ENCODE measurements around the gene CYBA. TPM values are rescaled to one million over a fixed set of nuclear protein-coding genes. Genes with fewer than 3 reads are reported as not detected.
A peak's percentile ranks its signal among the peaks of the same experiment; 100 is the strongest.

The CYBA gene
- total RNA-seq, 2 experiments from 2014 or later, result 155 to 200 TPM

- intact Hi-C loops (cut with DNase I, micrococcal nuclease), result loop anchor here (1.0 to 10.0 kb wide), 6 partner anchors 16 to 150 kb away; partner anchors contain the start of genes CYBA (in 2 of the 2), MVD (in 1 of the 2), PIEZO1 (in 1 of the 2) and SNAI3 (in 1 of the 2)
Observed at GRCh38 chr16:88634141-88634993, 16.5 kb downstream of the CYBA start.

GRCh38 chr16:88633684-88634140, 17.1 kb downstream of the CYBA start:
- no peak overlapping the region for H3K27ac Mint-ChIP-seq
- DNase-seq, result peak; percentile 81
- H3K4me3 Mint-ChIP-seq, result peak overlapping the region; percentile 56
- ATAC-seq, result peak; percentile 53
- peaks cover 23% of the 10 kb centered on the region for H3K36me3 Mint-ChIP-seq (ENCODE audit: low read depth)
- H3K9me3 Mint-ChIP-seq (ENCODE audit: low read depth), result no peaks in the 10 kb centered on the region
- intact Hi-C loops (cut with DNase I, micrococcal nuclease), result loop anchor here (1.0 to 10.0 kb wide), 7 partner anchors 17 to 151 kb away; partner anchors contain the start of genes CYBA (in 2 of the 2), MVD (in 1 of the 2), PIEZO1 (in 1 of the 2) and SNAI3 (in 1 of the 2)
- H3K27me3 Mint-ChIP-seq, result peaks cover 16% of the 10 kb centered on the region
- peaks cover 38% of the 10 kb centered on the region for H3K4me1 Mint-ChIP-seq
- ChIA-PET CTCF (interaction anchor here (0.6 to 1.3 kb wide), 4 partner anchors 84 to 176 kb away, joined by 3 read pairs; no protein-coding TSS in a partner anchor), POLR2A (no interaction called here)

More at GRCh38 chr16:88634141-88634993, 16.5 kb downstream of the CYBA start:
- no peak overlapping the region for H3K27ac Mint-ChIP-seq
- no peaks in the 10 kb centered on the region for H3K9me3 Mint-ChIP-seq (ENCODE audit: low read depth)
- peak overlapping the region; percentile 56 for H3K4me3 Mint-ChIP-seq
- H3K27me3 Mint-ChIP-seq, result peaks cover 16% of the 10 kb centered on the region
- H3K4me1 Mint-ChIP-seq, result peaks cover 40% of the 10 kb centered on the region
- ChIA-PET CTCF (interaction anchor here (0.6 kb wide), 1 partner anchor 138 kb away, joined by 3 read pairs; no protein-coding TSS in a partner anchor), POLR2A (no interaction called here)
- H3K36me3 Mint-ChIP-seq (ENCODE audit: low read depth), result peaks cover 19% of the 10 kb centered on the region
- peak; percentile 30 for ATAC-seq
- DNase-seq, result peak; percentile 74

DNA sequence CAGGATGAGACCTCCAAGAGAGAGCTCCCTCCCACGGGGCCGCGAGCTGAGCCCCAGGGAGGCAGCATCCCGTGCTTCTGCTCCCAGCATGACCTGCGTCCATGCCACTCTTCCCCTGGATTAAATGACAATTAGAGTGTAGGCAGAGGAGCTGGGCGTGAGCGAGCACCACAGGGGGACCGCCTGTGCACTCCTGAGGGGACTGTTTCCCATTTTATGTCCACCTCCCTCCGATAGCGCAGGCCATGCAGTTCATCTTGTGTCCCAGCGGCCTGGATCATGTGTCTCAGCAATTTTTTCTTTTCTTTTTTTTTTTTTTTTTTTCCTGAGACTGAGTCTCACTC, 18.3 kb downstream of the CYBA start:
- H3K4me3 Mint-ChIP-seq, result no peak overlapping the region
- peaks cover 28% of the 10 kb centered on the region for H3K4me1 Mint-ChIP-seq
- ChIA-PET CTCF (interaction anchor here (1.1 to 1.3 kb wide), 2 partner anchors 36 to 82 kb away, joined by 3 read pairs; no protein-coding TSS in a partner anchor), POLR2A (interaction anchor here (0.6 kb wide), 1 partner anchor 1082 kb away, joined by 3 read pairs; no protein-coding TSS in a partner anchor)
- no peak for DNase-seq
- peaks cover 25% of the 10 kb centered on the region for H3K36me3 Mint-ChIP-seq (ENCODE audit: low read depth)
- ATAC-seq, result no peak
- no peak overlapping the region for H3K27ac Mint-ChIP-seq
- intact Hi-C loops (cut with DNase I, micrococcal nuclease), result loop anchor here (2.0 to 10.0 kb wide), 2 partner anchors 62 to 152 kb away; partner anchors contain the start of genes PIEZO1 (in 1 of the 2) and ZC3H18 (in 1 of the 2)
- H3K27me3 Mint-ChIP-seq, result peaks cover 9% of the 10 kb centered on the region
- H3K9me3 Mint-ChIP-seq (ENCODE audit: low read depth), result no peaks in the 10 kb centered on the region

GRCh38 chr16:88631920-88632586, 18.8 kb downstream of the CYBA start:
- Mint-ChIP-seq H3K9me3 (ENCODE audit: low read depth) (no peaks in the 10 kb centered on the region), H3K27me3 (peaks cover 5% of the 10 kb centered on the region), H3K36me3 (ENCODE audit: low read depth) (peaks cover 27% of the 10 kb centered on the region), H3K4me3 (no peak overlapping the region), H3K27ac (no peak overlapping the region), H3K4me1 (peaks cover 23% of the 10 kb centered on the region)
- ATAC-seq, result no peak
- intact Hi-C loops (cut with DNase I, micrococcal nuclease), result loop anchor here (2.0 to 10.0 kb wide), 2 partner anchors 61 to 153 kb away; partner anchors contain the start of genes PIEZO1 (in 1 of the 2) and ZC3H18 (in 1 of the 2)
- CTCF ChIA-PET, result interaction anchor here (1.1 kb wide), 1 partner anchor 35 kb away, joined by 3 read pairs; no protein-coding TSS in a partner anchor
- DNase-seq, result no peak
- POLR2A ChIA-PET, result interaction anchor here (0.6 kb wide), 1 partner anchor 1082 kb away, joined by 3 read pairs; no protein-coding TSS in a partner anchor

GRCh38 chr16:88631384-88631783, 19.5 kb downstream of the CYBA start:
- ChIA-PET CTCF (interaction anchor here (1.1 kb wide), 1 partner anchor 35 kb away, joined by 3 read pairs; no protein-coding TSS in a partner anchor), POLR2A (no interaction called here)
- H3K4me3 Mint-ChIP-seq, result no peak overlapping the region
- ATAC-seq (no peak), DNase-seq (no peak)
- intact Hi-C loops (cut with DNase I, micrococcal nuclease), result loop anchor here in 1 of 2 experiments (10.0 kb wide), 1 partner anchor 153 kb away; the partner anchor contains the start of gene PIEZO1
- peaks cover 32% of the 10 kb centered on the region for H3K36me3 Mint-ChIP-seq (ENCODE audit: low read depth)
- no peak overlapping the region for H3K27ac Mint-ChIP-seq
- peaks cover 5% of the 10 kb centered on the region for H3K27me3 Mint-ChIP-seq
- H3K9me3 Mint-ChIP-seq (ENCODE audit: low read depth), result no peaks in the 10 kb centered on the region
- H3K4me1 Mint-ChIP-seq, result peaks cover 21% of the 10 kb centered on the region

DNA sequence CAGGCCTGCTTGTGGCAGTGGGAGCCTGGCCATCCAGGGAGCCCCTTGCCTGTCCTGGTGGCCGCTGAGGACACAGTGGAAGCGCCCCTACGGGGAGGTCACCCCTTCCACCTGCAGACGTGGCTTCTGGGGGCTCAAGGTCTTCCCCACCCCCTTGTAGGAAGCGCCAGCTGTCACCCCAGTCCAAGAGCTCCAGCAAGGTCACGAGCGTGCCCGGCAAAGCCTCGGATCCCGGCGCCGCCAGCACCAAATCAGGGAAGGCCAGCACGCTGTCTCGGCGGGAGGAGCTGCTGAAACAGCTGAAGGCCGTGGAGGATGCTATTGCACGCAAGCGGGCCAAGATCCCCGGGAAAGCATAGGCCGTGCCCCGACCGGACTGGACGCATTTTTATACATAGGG, 19.9 kb downstream of the CYBA start:
- no peak overlapping the region for H3K27ac Mint-ChIP-seq
- no peak overlapping the region for H3K4me3 Mint-ChIP-seq
- no peak for DNase-seq
- intact Hi-C loops (cut with DNase I, micrococcal nuclease), result loop anchor here in 1 of 2 experiments (10.0 kb wide), 1 partner anchor 154 kb away; the partner anchor contains the start of gene PIEZO1
- peaks cover 4% of the 10 kb centered on the region for H3K27me3 Mint-ChIP-seq
- ChIA-PET CTCF (no interaction called here), POLR2A (no interaction called here)
- ATAC-seq, result no peak
- peaks cover 35% of the 10 kb centered on the region for H3K36me3 Mint-ChIP-seq (ENCODE audit: low read depth)
- H3K4me1 Mint-ChIP-seq, result peaks cover 18% of the 10 kb centered on the region
- no peaks in the 10 kb centered on the region for H3K9me3 Mint-ChIP-seq (ENCODE audit: low read depth)

DNA sequence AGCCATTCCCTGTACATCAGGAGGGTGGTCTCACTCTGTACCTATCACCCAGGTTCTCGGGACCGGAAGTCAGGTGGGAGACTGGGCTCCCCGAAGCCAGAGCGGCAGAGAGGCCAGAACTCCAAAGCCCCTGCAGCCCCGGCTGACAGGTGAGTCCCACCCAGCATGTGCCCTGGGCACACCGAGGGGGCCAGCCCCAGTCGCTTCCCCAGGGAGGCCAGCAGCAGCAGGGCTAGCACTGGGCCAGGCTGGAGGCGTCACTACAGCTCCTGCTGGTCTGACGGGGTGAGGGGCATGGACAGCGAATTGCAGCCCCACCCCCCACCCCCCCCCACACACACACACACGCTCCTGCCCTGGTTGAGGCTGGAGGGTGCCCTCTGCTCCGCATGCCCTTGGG, 20.4 kb downstream of the CYBA start:
- no peak overlapping the region for H3K27ac Mint-ChIP-seq
- intact Hi-C loops (cut with DNase I, micrococcal nuclease), result loop anchor here in 1 of 2 experiments (10.0 kb wide), 1 partner anchor 154 kb away; the partner anchor contains the start of gene PIEZO1
- peaks cover 37% of the 10 kb centered on the region for H3K36me3 Mint-ChIP-seq (ENCODE audit: low read depth)
- ATAC-seq (no peak), DNase-seq (no peak)
- H3K4me1 Mint-ChIP-seq, result peaks cover 19% of the 10 kb centered on the region
- no peaks in the 10 kb centered on the region for H3K9me3 Mint-ChIP-seq (ENCODE audit: low read depth)
- peaks cover 3% of the 10 kb centered on the region for H3K27me3 Mint-ChIP-seq
- H3K4me3 Mint-ChIP-seq, result no peak overlapping the region
- ChIA-PET POLR2A (no interaction called here), CTCF (no interaction called here)

DNA sequence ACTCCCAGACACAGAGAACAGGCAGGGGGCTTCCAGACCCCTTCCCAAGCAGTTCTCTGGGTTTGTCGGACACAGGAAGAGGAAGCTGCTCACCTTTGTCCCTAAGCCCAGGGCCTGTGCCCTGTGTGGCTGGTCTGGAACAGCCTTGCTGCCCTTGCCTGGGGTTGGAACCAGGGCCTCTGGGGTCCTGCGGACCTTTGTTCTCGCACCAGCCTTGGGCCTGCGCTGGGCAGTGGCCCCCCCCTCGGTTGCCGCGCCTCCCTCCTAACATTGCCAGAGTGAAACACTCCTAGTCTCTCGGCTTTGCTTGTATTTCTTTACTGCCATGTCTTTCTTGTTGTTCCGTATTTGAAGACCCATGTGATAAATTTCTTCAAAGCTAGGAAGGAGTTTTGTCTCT, 21.0 kb downstream of the CYBA start:
- Mint-ChIP-seq H3K27me3 (no peaks in the 10 kb centered on the region), H3K4me3 (no peak overlapping the region), H3K27ac (no peak overlapping the region), H3K4me1 (peaks cover 18% of the 10 kb centered on the region), H3K9me3 (ENCODE audit: low read depth) (no peaks in the 10 kb centered on the region), H3K36me3 (ENCODE audit: low read depth) (peaks cover 37% of the 10 kb centered on the region)
- no peak for DNase-seq
- ChIA-PET POLR2A (no interaction called here), CTCF (no interaction called here)
- ATAC-seq, result no peak
- intact Hi-C loops (cut with DNase I, micrococcal nuclease), result loop anchor here in 1 of 2 experiments (10.0 kb wide), 1 partner anchor 155 kb away; the partner anchor contains the start of gene PIEZO1

DNA sequence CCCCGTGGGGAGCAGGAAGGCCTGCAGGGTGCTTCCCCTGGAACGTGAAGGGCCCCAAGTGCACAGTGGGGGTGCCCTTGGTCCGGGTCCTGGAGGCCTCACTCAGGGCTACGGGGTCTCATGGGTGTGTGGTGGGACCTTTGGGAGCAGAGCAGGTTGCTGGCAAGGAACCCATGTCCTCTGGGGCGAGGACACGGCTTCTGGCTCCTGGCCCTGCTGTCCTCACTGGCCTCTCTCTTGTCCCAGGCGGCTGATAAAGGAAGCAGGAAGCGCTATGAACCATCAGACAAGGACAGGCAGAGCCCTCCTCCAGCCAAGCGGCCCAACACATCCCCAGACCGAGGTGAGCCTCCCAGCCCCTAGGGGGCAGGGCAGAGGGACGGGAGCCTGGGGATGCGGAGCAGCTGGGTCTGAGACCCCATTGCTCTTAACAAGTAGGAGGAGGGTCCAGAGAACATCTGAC, 22.3 kb downstream of the CYBA start:
- ChIA-PET POLR2A (no interaction called here), CTCF (no interaction called here)
- H3K4me3 Mint-ChIP-seq, result no peak overlapping the region
- no peak overlapping the region for H3K27ac Mint-ChIP-seq
- peaks cover 41% of the 10 kb centered on the region for H3K36me3 Mint-ChIP-seq (ENCODE audit: low read depth)
- DNase-seq (peak; percentile 45), ATAC-seq (no peak)
- intact Hi-C loops (cut with DNase I, micrococcal nuclease), result no loop called here
- H3K9me3 Mint-ChIP-seq (ENCODE audit: low read depth), result no peaks in the 10 kb centered on the region
- H3K27me3 Mint-ChIP-seq, result no peaks in the 10 kb centered on the region
- peaks cover 13% of the 10 kb centered on the region for H3K4me1 Mint-ChIP-seq

DNA sequence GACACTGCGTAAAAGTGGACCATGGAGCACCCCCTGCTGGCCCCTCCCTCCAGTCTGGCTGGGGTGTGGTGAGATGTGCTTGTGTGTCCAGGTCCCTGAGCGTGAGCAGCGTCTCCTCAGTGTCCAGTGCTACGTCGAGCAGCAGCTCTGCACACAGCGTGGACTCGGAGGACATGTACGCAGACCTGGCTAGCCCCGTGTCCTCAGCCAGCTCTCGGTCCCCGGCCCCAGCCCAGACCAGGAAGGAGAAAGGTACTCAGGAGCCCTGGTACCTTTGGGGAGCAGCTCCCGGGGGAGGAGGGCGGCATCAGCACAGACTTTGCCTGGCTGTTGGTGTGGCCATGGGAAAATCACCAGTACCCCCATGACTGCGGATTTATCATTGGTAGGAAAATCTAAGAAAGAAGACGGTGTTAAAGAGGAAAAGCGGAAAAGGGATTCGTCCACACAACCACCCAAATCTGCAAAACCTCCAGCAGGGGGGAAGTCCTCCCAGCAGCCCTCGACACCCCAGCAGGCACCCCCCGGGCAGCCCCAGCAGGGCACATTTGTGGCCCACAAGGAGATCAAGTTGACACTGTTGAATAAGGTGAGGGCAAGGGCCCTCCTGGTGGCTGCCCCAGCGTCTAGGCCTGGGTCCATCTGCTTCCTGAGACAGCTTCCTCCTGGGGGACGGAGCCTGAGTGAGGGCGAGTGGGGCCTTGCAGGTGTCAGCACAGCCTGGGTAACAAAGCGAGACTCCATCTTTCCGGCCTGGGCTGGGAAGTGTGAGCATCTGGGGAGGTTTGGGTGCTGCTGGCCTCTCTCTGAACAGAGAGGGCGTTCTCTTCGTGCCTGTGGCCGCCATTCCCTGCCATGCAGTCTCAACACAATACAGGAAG, 23.1 kb downstream of the CYBA start:
- ChIA-PET CTCF (interaction anchor here (0.8 kb wide), 1 partner anchor 45 kb away, joined by 3 read pairs; no protein-coding TSS in a partner anchor), POLR2A (no interaction called here)
- DNase-seq (no peak), ATAC-seq (no peak)
- H3K36me3 Mint-ChIP-seq (ENCODE audit: low read depth), result peaks cover 46% of the 10 kb centered on the region
- H3K4me3 Mint-ChIP-seq, result no peak overlapping the region
- H3K9me3 Mint-ChIP-seq (ENCODE audit: low read depth), result no peaks in the 10 kb centered on the region
- no peak overlapping the region for H3K27ac Mint-ChIP-seq
- intact Hi-C loops (cut with DNase I, micrococcal nuclease), result no loop called here
- peaks cover 10% of the 10 kb centered on the region for H3K4me1 Mint-ChIP-seq
- no peaks in the 10 kb centered on the region for H3K27me3 Mint-ChIP-seq

All from activated CD4-positive, alpha-beta T cell treated with anti-CD3 and anti-CD28 coated beads for 36 hours (primary cell).